ENCODE results near the gene PSMG4.
A peak's percentile ranks its signal among the peaks of the same experiment; 100 is the strongest.
"Not testable (repeated sequence)": the region's sequence is repeated elsewhere in the genome, so short reads cannot be mapped to it uniquely, and the experiment has no call there.

PSMG4 gene

GRCh38 chr6:3230900-3231246, 27.9 kb upstream of the PSMG4 start:
- DNase-seq (ENCODE audit: low spot score): no peak

- peak; percentile 81 for DNase-seq (ENCODE audit: low spot score)
These were observed 27.3 kb upstream of the PSMG4 start for GRCh38 chr6:3231247-3232016.

GRCh38 chr6:3232017-3232945, 26.5 kb upstream of the PSMG4 start:
- DNase-seq (ENCODE audit: low spot score): no peak

- no peak for DNase-seq (ENCODE audit: low spot score)
These were observed 25.4 kb upstream of the PSMG4 start for GRCh38 chr6:3233321-3233720.

GRCh38 chr6:3233904-3234303, 24.8 kb upstream of the PSMG4 start:
- DNase-seq (ENCODE audit: low spot score): no peak

GRCh38 chr6:3235486-3235885, 23.3 kb upstream of the PSMG4 start:
- no peak for DNase-seq (ENCODE audit: low spot score)

- no peak for DNase-seq (ENCODE audit: low spot score)
These were observed 22.7 kb upstream of the PSMG4 start for GRCh38 chr6:3236005-3236404.

GRCh38 chr6:3237761-3238662, 20.7 kb upstream of the PSMG4 start:
- no peak for DNase-seq (ENCODE audit: low spot score)

GRCh38 chr6:3239110-3239830, 19.5 kb upstream of the PSMG4 start:
- DNase-seq (ENCODE audit: low spot score): no peak

GRCh38 chr6:3240595-3240994, 18.2 kb upstream of the PSMG4 start:
- no peak for DNase-seq (ENCODE audit: low spot score)

GRCh38 chr6:3241745-3242144, 17.0 kb upstream of the PSMG4 start:
- not testable (repeated sequence) for DNase-seq (ENCODE audit: low spot score)

GRCh38 chr6:3242768-3243167, 16.0 kb upstream of the PSMG4 start:
- DNase-seq (ENCODE audit: low spot score): no peak

- no peak for DNase-seq (ENCODE audit: low spot score)
These were observed 14.5 kb upstream of the PSMG4 start for GRCh38 chr6:3244003-3244831.

- not testable (repeated sequence) for DNase-seq (ENCODE audit: low spot score)
These were observed 13.9 kb upstream of the PSMG4 start for GRCh38 chr6:3244832-3245161.

GRCh38 chr6:3245216-3245615, 13.5 kb upstream of the PSMG4 start:
- DNase-seq (ENCODE audit: low spot score): no peak

GRCh38 chr6:3247255-3248146, 11.2 kb upstream of the PSMG4 start:
- DNase-seq (ENCODE audit: low spot score): peak; percentile 83

GRCh38 chr6:3249821-3250220, 8.9 kb upstream of the PSMG4 start:
- DNase-seq (ENCODE audit: low spot score): no peak

GRCh38 chr6:3250231-3250675, 8.5 kb upstream of the PSMG4 start:
- DNase-seq (ENCODE audit: low spot score): no peak

- DNase-seq (ENCODE audit: low spot score): peak; percentile 92
These were observed 7.1 kb upstream of the PSMG4 start for GRCh38 chr6:3251462-3252314.
